HFF-Myc (cell line): ENCODE results near the gene CAST.

Experiments used
- DNase-seq: peaks from one replicate; pipeline ENCODE4 v3.0.0-alpha.2; 2011; ENCODE audit warnings: low read depth; ENCODE audit errors: extremely low read depth
- H3K4me3 ChIP-seq: replicated peaks from 2 replicates; pipeline ENCODE4 v1.5.1; 2011; ENCODE audit warnings: low read depth, mild to moderate bottlenecking, control low read depth, low read length
- TF ChIP-seq, protein P1 (sequence below): IDR thresholded peaks from 2 replicates; pipeline ENCODE4 v1.5.1; 2012; ENCODE audit warnings: mild to moderate bottlenecking, low read depth, low read length, control low read depth; ENCODE audit errors: missing control alignments

Gene CAST

DNA sequence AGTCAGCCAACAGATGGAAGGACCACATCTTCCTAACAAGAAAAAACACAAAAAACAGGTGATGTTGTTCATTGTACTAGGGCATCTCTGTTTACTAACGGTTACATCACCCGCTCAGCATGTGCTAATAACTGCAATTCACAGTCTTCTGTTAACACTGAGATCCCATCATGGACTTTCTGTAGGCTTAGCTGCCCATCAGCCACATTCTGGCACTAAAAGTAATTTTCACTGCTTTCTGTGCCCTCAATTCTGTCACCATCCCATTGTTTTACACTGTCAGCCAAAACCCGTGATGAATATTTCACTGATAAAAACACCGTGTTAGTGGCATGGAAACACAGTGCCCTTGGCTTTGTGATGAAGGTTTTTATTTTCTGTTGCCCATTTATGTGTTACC is 64.6 kb downstream of the CAST start:
- DNase-seq: no peak
- no peak overlapping the region for H3K4me3 ChIP-seq
- TF ChIP-seq, protein P1, sequence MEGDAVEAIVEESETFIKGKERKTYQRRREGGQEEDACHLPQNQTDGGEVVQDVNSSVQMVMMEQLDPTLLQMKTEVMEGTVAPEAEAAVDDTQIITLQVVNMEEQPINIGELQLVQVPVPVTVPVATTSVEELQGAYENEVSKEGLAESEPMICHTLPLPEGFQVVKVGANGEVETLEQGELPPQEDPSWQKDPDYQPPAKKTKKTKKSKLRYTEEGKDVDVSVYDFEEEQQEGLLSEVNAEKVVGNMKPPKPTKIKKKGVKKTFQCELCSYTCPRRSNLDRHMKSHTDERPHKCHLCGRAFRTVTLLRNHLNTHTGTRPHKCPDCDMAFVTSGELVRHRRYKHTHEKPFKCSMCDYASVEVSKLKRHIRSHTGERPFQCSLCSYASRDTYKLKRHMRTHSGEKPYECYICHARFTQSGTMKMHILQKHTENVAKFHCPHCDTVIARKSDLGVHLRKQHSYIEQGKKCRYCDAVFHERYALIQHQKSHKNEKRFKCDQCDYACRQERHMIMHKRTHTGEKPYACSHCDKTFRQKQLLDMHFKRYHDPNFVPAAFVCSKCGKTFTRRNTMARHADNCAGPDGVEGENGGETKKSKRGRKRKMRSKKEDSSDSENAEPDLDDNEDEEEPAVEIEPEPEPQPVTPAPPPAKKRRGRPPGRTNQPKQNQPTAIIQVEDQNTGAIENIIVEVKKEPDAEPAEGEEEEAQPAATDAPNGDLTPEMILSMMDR: no peak

DNA sequence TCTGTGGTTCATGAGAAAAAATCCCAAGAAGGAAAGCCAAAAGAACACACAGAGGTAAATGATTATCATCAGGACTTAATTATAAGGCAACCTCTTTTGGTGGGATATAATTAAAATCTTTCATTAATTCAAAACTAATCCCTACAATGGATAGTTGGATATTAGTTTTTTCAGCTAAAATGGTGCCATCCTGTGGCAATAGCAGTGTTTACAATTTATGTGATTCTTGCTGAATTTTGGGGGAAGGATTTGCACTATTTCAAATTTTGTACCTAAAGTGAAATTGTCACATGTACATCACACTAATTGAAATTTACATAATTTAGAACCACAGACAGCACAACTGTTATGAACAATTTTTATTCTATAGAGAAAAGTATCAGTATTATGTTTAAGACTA is 67.0 kb downstream of the CAST start:
- H3K4me3 ChIP-seq: no peak overlapping the region
- no peak for DNase-seq
- TF ChIP-seq, protein P1: no peak

DNA sequence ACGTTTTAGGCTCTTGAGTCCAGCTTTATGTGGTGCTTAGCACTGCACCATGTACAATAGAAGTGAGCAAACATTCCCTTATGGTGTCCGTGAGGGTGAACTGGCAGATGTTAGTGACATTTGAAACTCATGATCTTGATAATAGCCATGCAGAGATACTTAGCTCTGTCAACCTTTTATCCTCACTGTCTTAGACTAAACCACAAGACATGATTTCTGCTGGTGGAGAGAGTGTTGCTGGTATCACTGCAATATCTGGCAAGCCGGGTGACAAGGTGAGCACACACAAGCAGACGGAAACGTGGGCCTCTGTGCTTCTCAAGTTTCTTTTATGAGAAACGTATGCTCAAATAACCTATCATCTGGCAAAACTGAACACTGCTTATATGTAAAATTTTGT is 68.4 kb downstream of the CAST start:
- DNase-seq: no peak
- no peak overlapping the region for H3K4me3 ChIP-seq
- TF ChIP-seq, protein P1: no peak

DNA sequence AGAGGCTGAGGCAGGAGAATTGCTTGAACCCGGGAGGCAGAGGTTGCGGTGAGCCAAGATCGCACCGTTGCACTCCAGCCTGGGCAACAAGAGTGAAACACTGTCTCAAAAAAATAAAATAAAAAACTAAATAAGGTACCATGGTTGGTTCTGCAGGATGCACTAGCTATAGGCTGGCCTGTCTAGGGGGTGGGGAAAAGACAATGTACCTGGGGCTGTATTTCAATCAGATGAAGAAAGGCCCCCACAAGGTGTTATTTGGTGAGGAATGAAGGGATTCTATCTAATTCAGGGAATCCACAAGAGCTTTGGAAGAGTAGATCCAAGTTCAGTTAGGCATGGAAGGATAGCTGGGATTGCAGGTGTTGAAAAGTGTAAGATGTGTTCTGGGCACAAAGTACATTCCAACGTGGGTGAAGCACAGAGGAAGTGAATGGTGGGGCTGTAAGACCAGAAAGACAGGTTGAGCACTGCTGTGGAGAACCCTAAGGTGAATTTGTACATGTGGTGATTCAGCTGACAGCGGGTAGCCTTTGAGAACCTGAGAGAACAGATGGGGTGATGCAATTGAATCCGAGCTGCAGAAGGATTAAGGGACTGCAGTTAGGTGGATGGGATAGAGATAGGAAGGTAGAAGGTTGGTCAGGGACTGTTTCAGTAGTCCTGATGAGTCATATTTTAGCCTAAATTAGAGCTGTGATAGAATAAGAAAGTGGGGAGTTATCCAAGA is 71.8 kb downstream of the CAST start:
- no peak for DNase-seq

DNA sequence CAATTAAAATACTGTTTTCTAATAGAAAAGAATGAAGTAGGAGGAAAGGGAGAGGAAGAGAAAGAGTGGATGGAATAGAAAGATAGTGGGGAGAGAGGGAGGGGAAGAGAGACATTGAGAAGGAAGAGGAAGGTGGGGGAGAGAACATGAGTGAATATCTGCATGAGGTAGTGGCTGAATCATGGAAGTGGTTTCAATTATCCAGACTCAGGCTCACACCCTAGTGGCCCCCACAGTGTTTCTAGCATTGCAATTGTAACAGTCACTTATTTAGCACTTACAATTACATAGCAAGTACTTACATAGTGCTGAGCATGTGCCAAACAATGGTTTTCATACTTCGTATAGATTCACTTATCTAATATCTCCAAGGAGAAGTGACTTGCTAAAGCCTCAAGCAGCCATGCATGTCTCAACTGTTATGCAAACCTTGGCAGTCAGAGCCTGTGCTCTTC is 72.7 kb downstream of the CAST start:
- TF ChIP-seq, protein P1: no peak
- DNase-seq: no peak
- no peak overlapping the region for H3K4me3 ChIP-seq

More for the DNA sequence above, 71.8 kb downstream of the CAST start:
- no peak overlapping the region for H3K4me3 ChIP-seq
- TF ChIP-seq, protein P1: no peak

DNA sequence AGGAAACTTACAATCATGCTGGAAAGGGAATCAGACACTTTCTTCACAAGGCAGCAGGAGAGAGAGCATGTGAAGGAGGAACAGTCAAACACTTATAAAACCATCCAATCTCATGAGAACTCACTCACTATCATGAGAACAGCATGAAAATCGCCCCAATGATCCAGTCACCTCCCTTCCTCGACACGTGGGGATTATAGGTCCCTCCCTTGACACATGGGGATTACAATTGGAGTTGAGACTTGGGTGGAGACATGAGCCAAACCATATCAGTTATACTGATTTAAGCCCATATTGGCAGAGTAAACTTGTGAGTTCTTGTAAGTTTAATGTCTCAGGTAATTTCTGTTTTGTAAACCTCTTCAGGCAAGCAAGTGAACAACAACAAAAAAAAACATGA is 74.8 kb downstream of the CAST start:
- TF ChIP-seq, protein P1: no peak
- H3K4me3 ChIP-seq: no peak overlapping the region
- DNase-seq: no peak

DNA sequence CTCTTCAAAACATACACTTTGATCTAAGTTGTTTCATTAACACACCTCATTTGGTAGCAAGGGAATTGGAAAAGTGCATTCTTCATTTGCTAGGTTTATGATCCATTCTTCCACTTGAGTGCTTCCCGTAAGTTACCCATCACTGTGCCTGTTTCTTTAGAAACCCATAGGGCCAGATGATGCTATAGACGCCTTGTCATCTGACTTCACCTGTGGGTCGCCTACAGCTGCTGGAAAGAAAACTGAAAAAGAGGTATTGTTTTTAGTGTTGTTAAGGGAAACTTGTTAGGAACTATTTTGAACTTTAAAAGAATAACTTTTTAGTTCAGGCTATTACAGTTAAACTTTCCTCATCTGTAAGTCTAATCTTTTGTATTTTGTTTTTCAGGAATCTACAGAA is 78.9 kb downstream of the CAST start:
- no peak for DNase-seq
- TF ChIP-seq, protein P1: no peak
- H3K4me3 ChIP-seq: no peak overlapping the region
